Measurements from ENCODE around the gene NOTCH4. TPM values are rescaled to one million over a fixed set of nuclear protein-coding genes. Genes with fewer than 3 reads are reported as not detected.
"Not testable (repeated sequence)": the region's sequence is repeated elsewhere in the genome, so short reads cannot be mapped to it uniquely, and the experiment has no call there.

NOTCH4 gene
- 10 to 100 TPM in 1 of 4 donors, 1 to 10 TPM in 3; 5.4 to 23.0 (median 6.3) TPM for total RNA-seq
- polyA plus RNA-seq = 1 to 10 TPM; 1.2 to 9.9 (median 1.8) TPM

DNA sequence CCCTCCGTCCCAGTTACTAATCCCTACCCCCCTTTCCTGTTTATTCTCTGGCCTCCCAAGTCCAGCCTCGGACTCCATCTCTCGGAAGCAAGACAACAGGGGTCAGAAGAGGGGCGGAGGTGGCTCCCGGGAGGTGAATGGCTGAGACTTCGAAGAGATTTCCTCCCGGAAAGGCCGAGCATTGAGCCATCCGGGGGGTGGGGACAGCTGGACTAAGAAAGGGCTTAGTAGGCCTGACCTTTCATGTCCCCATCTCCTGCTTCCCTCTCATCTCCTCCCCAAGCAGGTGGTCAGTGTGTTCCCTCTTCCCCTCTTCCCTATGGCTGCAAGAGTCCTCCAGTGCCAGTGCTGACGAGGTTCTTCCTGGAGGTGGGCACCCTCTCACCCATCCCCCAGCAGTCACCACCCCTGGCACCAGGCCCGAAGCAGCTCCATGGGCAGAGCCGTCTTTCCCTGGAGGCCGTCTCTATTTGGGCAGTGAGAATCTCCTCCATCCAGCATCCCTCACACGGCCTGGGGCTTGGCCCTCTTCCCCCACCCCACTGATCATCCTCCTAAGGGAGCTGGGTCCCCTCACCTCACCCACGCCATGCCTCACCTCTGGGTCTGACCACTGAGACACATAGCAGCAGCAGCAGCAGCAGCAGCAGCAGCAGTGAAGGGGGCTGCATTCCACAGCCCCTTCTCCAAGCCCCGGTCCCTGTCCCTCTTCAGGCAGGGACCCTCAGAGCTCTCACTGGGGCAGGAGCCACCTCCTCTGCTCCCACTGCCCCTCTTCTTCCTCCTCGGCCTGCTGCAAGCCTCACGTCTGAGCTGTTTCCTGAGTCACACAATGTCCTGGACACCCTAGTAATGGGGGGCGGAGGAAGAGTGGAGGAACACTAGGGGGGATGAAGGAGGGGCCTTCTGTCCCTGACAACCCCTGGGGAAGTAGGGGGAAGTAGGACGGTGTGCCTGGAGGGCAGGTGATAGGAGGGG is at the start of gene NOTCH4:
Gene NOTCH4, minus strand, starts transcription at position 810 of the 978 bp plus-strand sequence. Its CDS starts 139 bp downstream, at position 671.
- Histone ChIP-seq H3K27me3 (peaks cover 0 to 5% (median 0%) of the 10 kb centered on the region in 3 donors), H3K9me3 (no peaks in the 10 kb centered on the region), H3K36me3 (no peaks in the 10 kb centered on the region), H3K4me1 (no peaks in the 10 kb centered on the region), H3K4me3 (peak within 1 kb of the TSS in 1 of 4 donors; percentile 9), H3K27ac (peak within 1 kb of the TSS in 2 of 4 donors; percentile 21 to 38)
- intact Hi-C loops (cut with DNase I) = no loop called here
- TF ChIP-seq POLR2AphosphoS5 (IDR thresholded peaks at IDR 0.05) (peak in 1 of 4 donors; percentile 13), POLR2A (IDR thresholded peaks at IDR 0.05) (no peak)
- WGBS, 2 donors = 60 to 62% methylated on average over 20 of the region's 20 CpGs
- DNase-seq = no peak

DNA sequence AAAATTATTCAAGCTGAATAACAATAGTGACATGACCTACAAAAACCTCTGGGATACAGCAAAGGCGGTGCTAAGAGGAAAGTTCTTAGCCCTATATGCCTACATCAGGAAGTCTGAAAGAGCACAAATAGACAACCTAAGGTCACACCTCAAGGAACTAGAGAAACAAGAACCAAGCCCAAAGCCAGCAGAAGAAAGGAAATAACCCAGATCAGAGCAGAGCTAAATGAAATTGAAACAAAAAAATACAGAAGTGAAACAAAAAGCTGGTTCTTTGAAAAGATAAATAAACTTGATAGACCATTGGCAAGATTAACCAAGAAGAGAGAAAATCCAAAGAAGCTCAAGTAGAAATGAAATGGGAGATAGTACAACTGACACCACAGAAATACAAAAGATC is 47.6 kb upstream of the NOTCH4 start:
- Histone ChIP-seq H3K4me1 (no peaks in the 10 kb centered on the region), H3K36me3 (no peaks in the 10 kb centered on the region), H3K27me3 (no peaks in the 10 kb centered on the region), H3K4me3 (no peak overlapping the region), H3K9me3 (no peaks in the 10 kb centered on the region), H3K27ac (no peak overlapping the region)
- no peak for DNase-seq
- intact Hi-C loops (cut with DNase I) = no loop called here
- 15 to 64% methylated on average over 1 of the region's 1 CpG for WGBS, 2 donors
- no peak for TF ChIP-seq POLR2A (IDR thresholded peaks at IDR 0.05)
- TF ChIP-seq EP300 (IDR thresholded peaks at IDR 0.05) = no peak
- no peak for TF ChIP-seq POLR2AphosphoS5 (IDR thresholded peaks at IDR 0.05)
- TF ChIP-seq, protein P1, sequence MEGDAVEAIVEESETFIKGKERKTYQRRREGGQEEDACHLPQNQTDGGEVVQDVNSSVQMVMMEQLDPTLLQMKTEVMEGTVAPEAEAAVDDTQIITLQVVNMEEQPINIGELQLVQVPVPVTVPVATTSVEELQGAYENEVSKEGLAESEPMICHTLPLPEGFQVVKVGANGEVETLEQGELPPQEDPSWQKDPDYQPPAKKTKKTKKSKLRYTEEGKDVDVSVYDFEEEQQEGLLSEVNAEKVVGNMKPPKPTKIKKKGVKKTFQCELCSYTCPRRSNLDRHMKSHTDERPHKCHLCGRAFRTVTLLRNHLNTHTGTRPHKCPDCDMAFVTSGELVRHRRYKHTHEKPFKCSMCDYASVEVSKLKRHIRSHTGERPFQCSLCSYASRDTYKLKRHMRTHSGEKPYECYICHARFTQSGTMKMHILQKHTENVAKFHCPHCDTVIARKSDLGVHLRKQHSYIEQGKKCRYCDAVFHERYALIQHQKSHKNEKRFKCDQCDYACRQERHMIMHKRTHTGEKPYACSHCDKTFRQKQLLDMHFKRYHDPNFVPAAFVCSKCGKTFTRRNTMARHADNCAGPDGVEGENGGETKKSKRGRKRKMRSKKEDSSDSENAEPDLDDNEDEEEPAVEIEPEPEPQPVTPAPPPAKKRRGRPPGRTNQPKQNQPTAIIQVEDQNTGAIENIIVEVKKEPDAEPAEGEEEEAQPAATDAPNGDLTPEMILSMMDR (IDR thresholded peaks at IDR 0.05) = no peak

DNA sequence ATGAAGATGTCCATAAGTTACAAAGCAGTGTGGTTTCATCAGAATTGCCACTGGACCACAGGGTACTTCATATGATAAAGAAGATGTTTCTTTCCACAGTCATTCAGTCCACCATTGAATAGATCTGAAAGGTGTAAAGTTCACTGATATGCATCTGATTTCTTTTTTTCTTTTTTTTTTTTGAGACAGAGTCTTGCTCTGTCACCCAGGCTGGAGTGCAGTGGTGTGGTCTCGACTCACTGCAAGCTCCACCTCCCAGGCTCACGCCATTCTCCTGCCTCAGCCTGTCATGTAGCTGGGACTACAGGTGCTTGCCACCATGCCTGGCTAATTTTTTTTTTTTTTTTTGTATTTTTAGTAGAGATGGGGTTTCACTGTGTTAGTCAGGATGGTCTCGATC is 44.6 kb upstream of the NOTCH4 start:
- DNase-seq = not testable (repeated sequence)

DNA sequence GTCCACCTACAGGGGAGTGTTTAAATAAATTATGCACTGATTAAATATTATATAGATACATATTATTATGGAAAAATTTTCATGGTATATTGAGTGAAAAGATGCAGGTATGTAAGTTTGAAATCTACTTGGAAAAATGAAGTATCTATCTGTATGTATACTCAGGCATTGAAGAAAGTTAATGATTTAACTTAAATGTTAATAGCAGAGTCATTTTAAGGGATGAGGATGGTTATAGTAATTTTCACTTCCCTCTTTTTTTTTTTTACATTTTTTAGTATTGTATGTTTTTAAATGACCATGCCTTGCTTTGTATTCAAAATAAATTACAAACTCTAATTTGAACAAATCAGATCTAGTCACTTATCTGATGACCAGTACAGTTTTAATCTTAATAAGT is 43.2 kb upstream of the NOTCH4 start:
- no peak overlapping the region for H3K27ac ChIP-seq
- DNase-seq = no peak
- no peak overlapping the region for H3K4me3 ChIP-seq
- H3K9me3 ChIP-seq = no peaks in the 10 kb centered on the region
- H3K27me3 ChIP-seq = no peaks in the 10 kb centered on the region
- no peaks in the 10 kb centered on the region for H3K4me1 ChIP-seq
- TF ChIP-seq EP300 (IDR thresholded peaks at IDR 0.05) (no peak), POLR2AphosphoS5 (IDR thresholded peaks at IDR 0.05) (no peak), POLR2A (IDR thresholded peaks at IDR 0.05) (no peak)
- TF ChIP-seq, protein P1 (IDR thresholded peaks at IDR 0.05) = no peak
- intact Hi-C loops (cut with DNase I) = no loop called here
- no peaks in the 10 kb centered on the region for H3K36me3 ChIP-seq

More for the DNA sequence above, 44.6 kb upstream of the NOTCH4 start:
- H3K27ac ChIP-seq; H3K4me3 ChIP-seq; H3K4me1 ChIP-seq; H3K9me3 ChIP-seq; H3K27me3 ChIP-seq; H3K36me3 ChIP-seq; intact Hi-C loops (cut with DNase I): not testable (repeated sequence)
- 76 to 81% methylated on average over 3 of the region's 3 CpGs for WGBS, 2 donors

DNA sequence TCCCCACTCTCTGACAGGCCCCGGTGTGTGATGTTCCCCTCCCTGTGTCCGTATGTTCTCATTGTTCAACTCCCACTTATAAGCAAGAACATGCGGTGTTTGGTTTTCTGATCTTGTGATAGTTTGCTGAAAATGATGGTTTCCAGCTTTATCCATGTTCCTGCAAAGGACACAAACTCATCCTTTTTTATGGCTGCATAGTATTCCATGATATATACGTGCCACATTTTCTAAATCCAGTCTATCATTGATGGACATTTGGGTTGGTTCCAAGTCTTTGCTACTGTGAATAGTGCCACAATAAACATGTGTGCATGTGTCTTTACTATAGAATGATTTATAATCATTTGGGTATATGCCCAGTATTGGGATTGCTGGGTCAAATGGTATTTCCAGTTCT is 33.4 kb upstream of the NOTCH4 start:
- 74 to 95% methylated on average over 4 of the region's 4 CpGs for WGBS, 2 donors
- H3K4me3 ChIP-seq; intact Hi-C loops (cut with DNase I); H3K36me3 ChIP-seq; H3K9me3 ChIP-seq; H3K27ac ChIP-seq; H3K27me3 ChIP-seq; DNase-seq: not testable (repeated sequence)
- H3K4me1 ChIP-seq = peaks cover 0 to 11% (median 8%) of the 10 kb centered on the region in 4 donors
